Upper lobe of right lung (tissue), 1 donor: Measurements from ENCODE around the gene TECRL. TPM values are rescaled to one million over a fixed set of nuclear protein-coding genes. Genes with fewer than 3 reads are reported as not detected.

Source experiments
- ATAC-seq: fragments of 200-7000 bp; cut with Tn5 transposase; one replicate; pipeline ENCODE4 v1.9.1; 2020; ENCODE audit warnings: mild to moderate bottlenecking, moderate library complexity
- DNase-seq: peaks from one replicate; pipeline ENCODE4 v3.0.0-alpha.2; 2020
- H3K27ac ChIP-seq: fragments of 200-600 bp; one replicate; pipeline ENCODE4 v1.8.0; 2022
- H3K27me3 ChIP-seq: fragments of 200-600 bp; one replicate; pipeline ENCODE4 v1.8.0; 2022; ENCODE audit warnings: mild to moderate bottlenecking
- H3K36me3 ChIP-seq: fragments of 200-600 bp; one replicate; pipeline ENCODE4 v1.8.0; 2022
- H3K4me1 ChIP-seq: fragments of 200-600 bp; one replicate; pipeline ENCODE4 v1.8.0; 2022
- H3K4me3 ChIP-seq: fragments of 200-600 bp; one replicate; pipeline ENCODE4 v1.8.0; 2022; ENCODE audit warnings: mild to moderate bottlenecking
- H3K9me3 ChIP-seq: fragments of 200-600 bp; one replicate; pipeline ENCODE4 v1.8.0; 2022
- CTCF ChIP-seq: fragments of 200-600 bp; IDR thresholded peaks from one replicate; pipeline ENCODE4 v1.8.0; 2022; ENCODE audit warnings: antibody characterized with exemption
- intact Hi-C: fragments of 100-400 bp; cut with DNase I; formaldehyde crosslinking; loops from one replicate; pipeline ENCODE4 v1.11.0; 2022
- total RNA-seq: library from RNA; stranded (reverse); fragmentation: NEBNext Ultra II Directional; extraction: Animal tissue kit (Norgen Biotek cat#: 25700); gene quantifications from one replicate; pipeline ENCODE4 v1.2.1, GENCODE V29; 2021
- donor health status: DM: no; HTN: yes; CAD: no; lungs with severe emphysema.

The TECRL gene
- total RNA-seq, 1 donor from 2014 or later = not detected

- Histone ChIP-seq H3K27ac (no peak overlapping the region), H3K4me3 (no peak overlapping the region), H3K4me1 (no peaks in the 10 kb centered on the region), H3K27me3 (no peaks in the 10 kb centered on the region), H3K36me3 (no peaks in the 10 kb centered on the region), H3K9me3 (no peaks in the 10 kb centered on the region)
- DNase-seq (no peak), ATAC-seq (no peak)
- no peak for TF ChIP-seq CTCF
- intact Hi-C loops = no loop called here
Observed at GRCh38 chr4:64271601-64272081, 137.6 kb downstream of the TECRL start.

- Histone ChIP-seq H3K4me1 (no peaks in the 10 kb centered on the region), H3K36me3 (no peaks in the 10 kb centered on the region), H3K27me3 (no peaks in the 10 kb centered on the region), H3K4me3 (no peak overlapping the region), H3K27ac (no peak overlapping the region), H3K9me3 (no peaks in the 10 kb centered on the region)
- no peak for DNase-seq
- no peak for ATAC-seq
- TF ChIP-seq CTCF = no peak
- intact Hi-C loops = no loop called here
Observed at GRCh38 chr4:64266669-64267068, 142.6 kb downstream of the TECRL start.

GRCh38 chr4:64266263-64266662 is 143.0 kb downstream of the TECRL start:
- ATAC-seq = no peak
- intact Hi-C loops = no loop called here
- no peak for DNase-seq
- no peak for TF ChIP-seq CTCF
- Histone ChIP-seq H3K27me3 (no peaks in the 10 kb centered on the region), H3K27ac (no peak overlapping the region), H3K36me3 (no peaks in the 10 kb centered on the region), H3K4me1 (no peaks in the 10 kb centered on the region), H3K4me3 (no peak overlapping the region), H3K9me3 (no peaks in the 10 kb centered on the region)

GRCh38 chr4:64251781-64252180 is 157.5 kb downstream of the TECRL start:
- no peak overlapping the region for H3K4me3 ChIP-seq
- intact Hi-C loops = no loop called here

GRCh38 chr4:64250488-64250887 is 158.8 kb downstream of the TECRL start:
- no peak for TF ChIP-seq CTCF
- H3K9me3 ChIP-seq = peaks cover 6% of the 10 kb centered on the region
- no peaks in the 10 kb centered on the region for H3K27me3 ChIP-seq
- no peak overlapping the region for H3K4me3 ChIP-seq
- ATAC-seq (no peak), DNase-seq (no peak)
- no peaks in the 10 kb centered on the region for H3K36me3 ChIP-seq
- intact Hi-C loops = no loop called here
- H3K27ac ChIP-seq = no peak overlapping the region
- H3K4me1 ChIP-seq = no peaks in the 10 kb centered on the region

More at GRCh38 chr4:64251781-64252180, 157.5 kb downstream of the TECRL start:
- no peak overlapping the region for H3K27ac ChIP-seq
- no peaks in the 10 kb centered on the region for H3K27me3 ChIP-seq
- ATAC-seq (no peak), DNase-seq (no peak)
- no peaks in the 10 kb centered on the region for H3K4me1 ChIP-seq
- H3K36me3 ChIP-seq = no peaks in the 10 kb centered on the region
- no peak for TF ChIP-seq CTCF
- peaks cover 6% of the 10 kb centered on the region for H3K9me3 ChIP-seq

- DNase-seq (no peak), ATAC-seq (no peak)
- Histone ChIP-seq H3K27ac (no peak overlapping the region), H3K4me3 (no peak overlapping the region), H3K4me1 (no peaks in the 10 kb centered on the region), H3K36me3 (no peaks in the 10 kb centered on the region), H3K9me3 (peaks cover 6% of the 10 kb centered on the region), H3K27me3 (no peaks in the 10 kb centered on the region)
- intact Hi-C loops = no loop called here
- no peak for TF ChIP-seq CTCF
Observed at GRCh38 chr4:64250061-64250460, 159.2 kb downstream of the TECRL start.
